Ramos (cell line): ENCODE measurements around the gene STXBP2.
"Not testable (repeated sequence)": the region's sequence is repeated elsewhere in the genome, so short reads cannot be mapped to it uniquely, and the experiment has no call there.

ENCODE experiments used
- in situ Hi-C: fragments of 300-500 bp; cut with MboI; formaldehyde crosslinking; loops from one replicate; pipeline ENCODE4 v1.14.3; 2022; ENCODE audit warnings: low sequenced_read_pairs; ENCODE audit not compliant: unreplicated experiment

STXBP2 gene

GRCh38 chr19:7631577-7631976 lies 5.3 kb upstream of the STXBP2 start:
- in situ Hi-C loops: no loop called here

DNA sequence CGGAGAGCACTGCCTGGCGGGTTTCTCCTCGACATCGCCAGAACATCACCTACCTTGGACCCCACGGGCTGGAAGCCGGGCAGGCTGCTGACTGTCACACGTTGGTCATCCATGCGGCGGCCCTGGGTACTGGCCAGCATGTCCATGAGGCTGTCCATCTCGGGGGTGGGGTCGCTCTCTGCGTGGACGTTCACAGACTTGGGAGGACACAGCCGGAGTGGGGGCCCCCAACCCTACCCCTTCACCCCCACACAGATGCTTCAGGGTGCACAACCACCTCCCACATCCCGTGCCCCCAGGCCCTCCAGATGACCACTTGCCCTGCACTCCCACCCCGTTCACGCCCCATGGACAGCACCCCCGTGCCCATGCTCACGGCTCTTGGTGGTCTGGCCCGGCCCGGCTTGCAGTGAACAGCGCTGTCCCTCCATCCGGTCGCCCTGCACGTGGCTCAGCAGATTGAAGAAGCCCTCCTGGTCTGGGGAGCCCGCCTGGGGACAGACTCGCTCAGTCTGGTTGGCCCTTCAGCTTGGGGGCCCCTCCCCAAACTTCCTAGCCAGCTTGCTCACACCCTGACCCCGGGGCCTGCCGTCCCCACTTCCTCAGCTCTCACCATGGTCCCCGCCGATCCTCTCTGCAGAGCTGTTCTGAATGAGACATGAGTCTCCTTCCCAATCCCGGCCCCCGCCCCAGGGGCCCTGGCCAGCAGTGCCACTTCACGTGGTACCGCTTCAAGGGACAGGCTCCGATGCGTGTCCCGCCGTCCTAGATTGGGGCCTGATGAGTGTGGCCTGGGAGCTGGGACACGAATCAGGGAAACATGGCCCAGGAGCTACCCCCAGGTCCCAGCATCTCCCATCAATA lies 4.3 kb upstream of the STXBP2 start:
- in situ Hi-C loops: no loop called here

GRCh38 chr19:7633698-7634097 lies 3.2 kb upstream of the STXBP2 start, which contains the start of gene PCP2:
Gene PCP2 (minus strand): TSS chr19:7633719. CDS start chr19:7633457, 262 bp downstream.
- in situ Hi-C loops: no loop called here

GRCh38 chr19:7635670-7636069 lies 1.2 kb upstream of the STXBP2 start:
- in situ Hi-C loops: no loop called here

DNA sequence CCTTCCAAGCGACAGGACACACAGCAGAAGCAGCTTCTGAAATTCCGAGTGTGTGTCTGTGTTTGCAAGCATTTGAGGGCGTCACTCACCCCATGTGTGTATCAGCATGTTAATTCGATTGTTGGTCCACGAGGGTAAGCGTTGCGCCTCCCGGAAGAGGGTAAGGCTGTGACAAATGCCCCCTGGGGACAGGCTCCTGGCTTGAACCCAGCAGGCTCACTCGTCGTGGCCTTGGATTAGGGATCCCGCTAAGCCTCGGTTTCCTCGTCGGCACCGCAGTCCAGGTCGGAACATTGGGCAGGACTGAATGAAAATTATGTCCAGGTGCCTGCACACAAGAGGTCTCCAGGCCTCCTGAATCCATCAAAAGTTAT lies 606 bp upstream of the STXBP2 start:
- in situ Hi-C loops: no loop called here

DNA sequence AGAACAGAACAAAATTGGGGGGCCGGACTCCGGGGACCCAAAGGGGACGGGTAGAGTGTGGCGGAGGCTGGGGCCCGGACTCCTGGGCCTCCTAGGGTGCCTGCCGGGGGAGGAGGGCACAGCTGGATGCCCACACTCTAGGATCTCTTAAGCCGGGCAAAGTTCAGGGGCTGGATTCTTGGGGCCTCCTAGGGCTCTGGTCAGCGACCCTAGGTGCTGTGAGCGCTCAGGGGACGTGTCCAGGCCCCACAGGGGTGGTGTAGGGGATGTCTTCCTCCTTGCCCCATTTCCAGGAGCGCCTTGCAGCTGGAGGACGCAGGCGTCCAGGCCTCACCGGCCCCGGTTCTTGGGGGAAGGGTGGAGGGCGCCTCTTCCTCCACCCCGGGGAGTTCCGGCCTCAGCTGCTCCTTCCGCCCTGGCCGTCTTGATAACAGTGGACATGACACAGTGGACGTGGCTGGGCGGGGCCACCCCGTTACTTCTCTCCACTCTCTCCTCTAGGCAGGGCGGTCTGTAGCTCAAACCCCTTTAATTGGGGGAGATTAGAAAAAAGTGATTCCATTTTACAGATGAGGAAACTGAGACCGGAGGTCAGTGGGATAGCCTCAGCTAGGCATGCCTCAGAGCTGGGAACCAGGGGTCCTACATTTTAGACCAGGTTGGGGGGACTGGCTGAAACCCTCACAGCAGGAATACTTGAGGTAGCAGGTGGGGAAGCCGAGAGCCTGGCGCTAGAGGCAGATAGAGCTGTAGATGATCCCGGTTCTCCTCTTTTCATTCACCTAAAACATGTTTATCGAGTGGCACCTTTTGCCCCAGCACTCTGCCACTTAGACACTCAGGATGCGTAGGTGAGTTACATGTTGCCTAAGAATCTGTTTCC lies 705 bp downstream of the STXBP2 start:
- in situ Hi-C loops: no loop called here

DNA sequence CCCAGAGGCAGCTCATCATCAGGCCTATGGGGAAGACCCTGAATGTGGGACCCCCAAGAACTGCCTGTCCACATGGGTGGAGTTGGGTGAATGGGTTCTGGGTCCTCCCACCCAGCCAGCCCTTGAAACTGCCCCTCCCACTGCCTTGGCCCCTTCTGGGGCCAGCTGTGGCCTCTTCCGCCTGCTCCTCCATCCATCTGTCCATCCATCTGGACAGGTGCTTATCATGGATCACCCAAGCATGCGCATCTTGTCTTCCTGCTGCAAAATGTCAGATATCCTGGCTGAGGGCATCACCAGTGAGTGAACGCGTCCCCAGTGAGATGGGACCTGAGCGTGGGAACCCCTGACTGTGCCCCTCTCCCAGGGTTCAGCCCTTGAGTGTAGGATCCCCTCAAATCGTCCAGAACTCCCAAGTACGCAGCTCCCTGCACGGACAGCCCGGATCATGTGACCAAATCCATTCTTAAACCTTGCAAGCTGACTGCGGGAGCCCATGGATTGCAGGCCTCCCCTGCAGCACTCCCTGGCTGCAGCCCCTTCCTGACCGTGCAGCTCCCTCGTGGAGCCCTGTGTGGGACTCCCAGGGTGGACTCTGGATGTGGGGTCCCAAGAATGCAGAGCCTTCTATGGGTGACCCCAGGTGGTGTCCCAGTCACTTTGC lies 2.0 kb downstream of the STXBP2 start:
- in situ Hi-C loops: no loop called here

DNA sequence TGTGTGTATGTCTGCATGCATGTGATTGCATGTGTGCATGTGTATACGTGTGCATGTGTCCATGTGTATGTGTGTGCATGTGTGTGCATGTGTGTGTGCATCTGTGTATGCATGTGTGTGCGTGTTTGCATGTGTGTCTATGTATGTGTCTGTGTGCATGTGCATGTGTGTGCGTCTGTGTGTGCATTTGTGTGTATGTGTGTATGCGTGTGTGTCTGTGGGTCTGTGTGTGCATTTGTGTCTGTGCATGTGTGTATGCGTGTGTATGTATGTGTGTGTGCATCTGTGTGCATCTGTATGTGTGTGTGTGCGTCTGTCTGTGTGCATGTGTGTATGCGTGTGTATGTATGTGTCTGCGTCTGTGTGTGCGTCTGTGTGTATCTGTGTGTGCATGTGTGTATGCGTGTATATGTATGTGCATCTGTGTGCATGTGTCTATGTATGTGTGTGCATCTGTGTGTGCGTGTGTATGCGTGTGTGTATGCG lies 3.0 kb downstream of the STXBP2 start:
- in situ Hi-C loops: no loop called here

GRCh38 chr19:7640803-7641202 lies 3.9 kb downstream of the STXBP2 start:
- in situ Hi-C loops: no loop called here

DNA sequence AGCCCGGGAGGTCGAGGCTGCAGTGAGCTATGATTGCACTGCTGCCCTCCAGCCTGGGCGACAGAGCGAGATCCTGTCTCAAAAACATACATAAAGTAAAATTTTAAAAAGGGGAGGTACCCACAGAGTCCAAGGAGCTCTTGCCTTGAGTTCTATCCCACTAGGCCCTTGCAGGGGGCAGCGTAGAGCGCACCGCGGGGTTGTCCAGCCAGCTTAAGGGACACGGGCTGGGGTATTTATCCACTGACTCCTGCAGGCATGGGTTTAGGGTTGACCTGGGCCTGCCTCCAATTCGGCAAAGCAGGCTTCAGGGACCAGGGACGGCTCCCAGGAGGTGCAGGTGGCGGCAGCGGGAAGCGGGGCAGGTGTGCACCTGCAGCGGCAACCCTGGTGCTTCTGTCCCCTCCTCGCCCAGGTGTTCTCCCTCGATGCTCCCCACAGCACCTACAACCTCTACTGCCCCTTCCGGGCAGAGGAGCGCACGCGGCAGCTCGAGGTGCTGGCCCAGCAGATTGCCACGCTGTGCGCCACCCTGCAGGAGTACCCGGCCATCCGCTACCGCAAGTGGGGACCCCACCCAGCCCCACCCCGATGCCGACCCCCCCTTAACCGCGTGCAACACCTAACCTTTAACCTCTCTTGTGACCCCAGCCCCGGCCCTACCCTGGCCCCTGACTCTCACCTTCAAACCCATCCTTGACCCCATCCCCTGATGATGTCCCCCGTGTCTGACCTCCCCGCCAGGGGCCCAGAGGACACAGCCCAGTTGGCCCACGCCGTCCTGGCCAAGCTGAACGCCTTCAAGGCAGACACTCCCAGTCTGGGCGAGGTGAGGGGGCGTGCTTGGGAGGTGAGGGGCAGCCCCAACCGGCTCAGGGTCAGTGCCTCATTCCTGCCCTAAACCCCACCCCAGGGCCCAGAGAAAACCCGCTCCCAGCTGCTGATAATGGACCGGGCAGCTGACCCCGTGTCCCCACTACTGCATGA lies 4.7 kb downstream of the STXBP2 start:
- in situ Hi-C loops: no loop called here

GRCh38 chr19:7642295-7643030 lies 5.6 kb downstream of the STXBP2 start:
- in situ Hi-C loops: no loop called here

DNA sequence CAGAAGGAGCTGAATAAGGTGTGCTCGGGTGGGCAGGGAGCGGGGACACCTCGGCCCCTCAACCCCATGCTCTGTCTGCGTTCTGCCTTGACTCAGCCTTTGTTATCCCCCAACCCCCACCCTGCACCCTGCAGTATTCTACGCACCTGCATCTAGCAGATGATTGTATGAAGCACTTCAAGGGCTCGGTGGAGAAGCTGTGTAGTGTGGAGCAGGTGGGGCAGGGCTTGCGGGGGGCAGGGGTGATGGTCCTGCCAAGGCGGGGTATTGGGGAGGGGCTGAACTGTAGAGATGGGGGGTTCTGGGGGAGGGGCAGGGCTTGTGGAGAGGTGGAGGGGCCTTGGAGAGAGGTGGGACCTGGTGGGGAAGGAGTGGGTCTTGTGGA lies 6.1 kb downstream of the STXBP2 start:
- in situ Hi-C loops: no loop called here

GRCh38 chr19:7643629-7644549 lies 7.0 kb downstream of the STXBP2 start:
- in situ Hi-C loops: not testable (repeated sequence)

- in situ Hi-C loops: no loop called here
Observed at GRCh38 chr19:7644550-7644877, 7.6 kb downstream of the STXBP2 start.

DNA sequence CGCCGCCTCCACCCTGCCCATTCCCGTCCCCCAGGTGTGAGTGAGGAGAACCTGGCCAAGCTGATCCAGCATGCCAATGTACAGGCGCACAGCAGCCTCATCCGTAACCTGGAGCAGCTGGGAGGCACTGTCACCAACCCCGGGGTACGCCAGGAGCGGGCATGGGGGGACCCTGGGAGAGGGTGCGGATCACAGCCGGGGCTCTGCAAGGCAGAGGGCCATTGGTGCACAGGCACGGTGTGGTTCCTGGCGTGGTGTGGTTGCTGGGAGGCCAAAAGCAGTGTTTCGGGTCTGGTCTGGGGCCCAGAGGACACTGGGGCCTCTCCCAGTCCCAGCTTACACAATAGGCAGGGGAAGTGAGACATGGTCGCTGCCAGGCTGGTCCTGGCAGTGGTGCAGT lies 8.3 kb downstream of the STXBP2 start:
- in situ Hi-C loops: no loop called here

GRCh38 chr19:7645656-7646425 lies 8.9 kb downstream of the STXBP2 start:
- in situ Hi-C loops: no loop called here

GRCh38 chr19:7646426-7646700 lies 9.5 kb downstream of the STXBP2 start:
- in situ Hi-C loops: no loop called here
